ENCODE data around the gene UQCC2.

The UQCC2 gene

GRCh38 chr6:33686981-33687975 lies 24.2 kb downstream of the UQCC2 start:
- TF ChIP-seq POLR2AphosphoS5 (IDR thresholded peaks at IDR 0.05; ENCODE audit: low read depth, low read length): no peak
- no peak for TF ChIP-seq SIN3A (IDR thresholded peaks at IDR 0.05; ENCODE audit: borderline replicate concordance, insufficient read depth, low read length)
- no peak for TF ChIP-seq FOXP2 (optimal IDR thresholded peaks at IDR 0.05; ENCODE audit: borderline replicate concordance, extremely low read depth, extremely low read length, insufficient read depth)
- TF ChIP-seq, protein P1, sequence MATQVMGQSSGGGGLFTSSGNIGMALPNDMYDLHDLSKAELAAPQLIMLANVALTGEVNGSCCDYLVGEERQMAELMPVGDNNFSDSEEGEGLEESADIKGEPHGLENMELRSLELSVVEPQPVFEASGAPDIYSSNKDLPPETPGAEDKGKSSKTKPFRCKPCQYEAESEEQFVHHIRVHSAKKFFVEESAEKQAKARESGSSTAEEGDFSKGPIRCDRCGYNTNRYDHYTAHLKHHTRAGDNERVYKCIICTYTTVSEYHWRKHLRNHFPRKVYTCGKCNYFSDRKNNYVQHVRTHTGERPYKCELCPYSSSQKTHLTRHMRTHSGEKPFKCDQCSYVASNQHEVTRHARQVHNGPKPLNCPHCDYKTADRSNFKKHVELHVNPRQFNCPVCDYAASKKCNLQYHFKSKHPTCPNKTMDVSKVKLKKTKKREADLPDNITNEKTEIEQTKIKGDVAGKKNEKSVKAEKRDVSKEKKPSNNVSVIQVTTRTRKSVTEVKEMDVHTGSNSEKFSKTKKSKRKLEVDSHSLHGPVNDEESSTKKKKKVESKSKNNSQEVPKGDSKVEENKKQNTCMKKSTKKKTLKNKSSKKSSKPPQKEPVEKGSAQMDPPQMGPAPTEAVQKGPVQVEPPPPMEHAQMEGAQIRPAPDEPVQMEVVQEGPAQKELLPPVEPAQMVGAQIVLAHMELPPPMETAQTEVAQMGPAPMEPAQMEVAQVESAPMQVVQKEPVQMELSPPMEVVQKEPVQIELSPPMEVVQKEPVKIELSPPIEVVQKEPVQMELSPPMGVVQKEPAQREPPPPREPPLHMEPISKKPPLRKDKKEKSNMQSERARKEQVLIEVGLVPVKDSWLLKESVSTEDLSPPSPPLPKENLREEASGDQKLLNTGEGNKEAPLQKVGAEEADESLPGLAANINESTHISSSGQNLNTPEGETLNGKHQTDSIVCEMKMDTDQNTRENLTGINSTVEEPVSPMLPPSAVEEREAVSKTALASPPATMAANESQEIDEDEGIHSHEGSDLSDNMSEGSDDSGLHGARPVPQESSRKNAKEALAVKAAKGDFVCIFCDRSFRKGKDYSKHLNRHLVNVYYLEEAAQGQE (IDR thresholded peaks at IDR 0.05; ENCODE audit: insufficient read depth in 1 of 2, low read depth in 2 of 2, low read length in 2 of 2): no peak
- TF ChIP-seq TAF1 (IDR thresholded peaks at IDR 0.05; ENCODE audit: borderline replicate concordance, insufficient read depth, low read length): no peak

DNA sequence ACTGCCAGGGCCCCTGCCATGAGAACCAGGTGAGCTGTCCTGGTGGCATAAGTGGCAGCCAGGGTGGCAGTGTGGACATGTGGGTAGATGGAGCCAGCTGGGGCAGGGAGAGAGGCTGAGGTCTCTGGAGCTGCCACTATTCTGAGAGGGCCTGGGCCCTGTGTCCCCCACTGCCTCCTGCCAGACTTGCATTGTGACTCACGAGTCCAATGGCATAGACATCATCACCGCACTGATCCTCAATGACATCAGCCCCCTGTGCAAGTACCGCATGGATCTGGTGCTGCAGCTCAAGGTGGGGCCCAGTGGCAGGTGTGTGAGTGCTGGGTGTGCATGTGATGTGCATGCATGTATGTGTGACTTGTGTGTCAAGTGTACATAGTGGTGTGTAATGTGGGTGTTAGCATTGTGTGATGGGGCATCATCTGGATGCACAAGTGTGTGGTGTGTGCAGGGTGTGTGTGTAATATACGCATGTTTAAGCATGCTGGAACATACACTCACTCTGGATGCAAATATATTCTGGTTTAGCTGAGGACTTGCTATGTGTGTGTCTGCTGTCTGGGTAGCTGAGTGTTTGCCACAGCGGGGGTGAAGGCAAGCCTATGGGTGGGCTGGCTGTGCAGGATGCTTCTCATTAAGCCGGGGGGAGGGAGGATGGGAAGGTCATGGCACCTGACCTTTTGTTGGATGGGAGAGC lies 25.1 kb downstream of the UQCC2 start:
- no peak for TF ChIP-seq SIN3A (IDR thresholded peaks at IDR 0.05; ENCODE audit: borderline replicate concordance, insufficient read depth, low read length)

DNA sequence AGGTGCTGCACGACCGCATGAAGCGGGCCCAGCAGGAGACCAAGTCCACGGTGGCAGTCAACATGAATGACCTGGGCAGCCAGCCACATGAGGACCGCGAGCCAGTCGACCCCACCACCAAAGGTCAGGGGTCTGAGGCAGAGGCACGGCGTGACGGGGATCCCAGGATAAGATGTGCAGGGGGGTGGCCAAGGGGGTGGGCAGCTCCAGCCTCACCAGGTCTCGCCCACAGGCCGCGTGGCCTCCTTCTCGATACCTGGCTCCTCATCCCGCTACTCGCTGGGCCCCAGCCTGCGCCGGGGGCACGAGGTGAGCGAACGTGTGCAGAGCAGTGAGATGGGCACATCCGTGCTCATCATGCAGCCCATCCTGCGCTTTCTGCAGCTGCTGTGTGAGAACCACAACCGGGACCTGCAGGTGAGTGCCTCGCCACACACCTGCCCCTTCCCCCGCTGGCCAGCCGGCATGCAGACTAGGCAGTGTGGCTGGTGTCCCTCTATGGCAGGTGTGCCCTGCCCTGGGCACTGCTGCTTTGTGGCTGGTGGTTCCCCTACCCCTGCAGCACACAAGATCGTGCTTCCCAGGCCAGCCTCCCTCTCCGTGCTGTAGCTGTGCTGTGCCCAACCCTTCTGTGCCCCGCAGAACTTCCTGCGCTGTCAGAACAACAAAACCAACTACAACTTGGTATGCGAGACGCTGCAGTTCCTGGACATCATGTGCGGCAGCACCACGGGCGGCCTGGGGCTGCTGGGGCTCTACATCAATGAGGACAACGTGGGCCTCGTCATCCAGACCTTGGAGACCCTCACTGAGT lies 25.9 kb downstream of the UQCC2 start:
- TF ChIP-seq, protein P1 (IDR thresholded peaks at IDR 0.05; ENCODE audit: insufficient read depth in 1 of 2, low read depth in 2 of 2, low read length in 2 of 2): no peak
- TF ChIP-seq POLR2AphosphoS5 (IDR thresholded peaks at IDR 0.05; ENCODE audit: low read depth, low read length) (no peak), FOXP2 (optimal IDR thresholded peaks at IDR 0.05; ENCODE audit: borderline replicate concordance, extremely low read depth, extremely low read length, insufficient read depth) (no peak), SIN3A (IDR thresholded peaks at IDR 0.05; ENCODE audit: borderline replicate concordance, insufficient read depth, low read length) (no peak), TAF1 (IDR thresholded peaks at IDR 0.05; ENCODE audit: borderline replicate concordance, insufficient read depth, low read length) (no peak)

- no peak for TF ChIP-seq TAF1 (IDR thresholded peaks at IDR 0.05; ENCODE audit: borderline replicate concordance, insufficient read depth, low read length)
- TF ChIP-seq FOXP2 (optimal IDR thresholded peaks at IDR 0.05; ENCODE audit: borderline replicate concordance, extremely low read depth, extremely low read length, insufficient read depth): no peak
- TF ChIP-seq SIN3A (IDR thresholded peaks at IDR 0.05; ENCODE audit: borderline replicate concordance, insufficient read depth, low read length): no peak
Observed at GRCh38 chr6:33684983-33685382, 26.5 kb downstream of the UQCC2 start.

GRCh38 chr6:33684428-33684896 lies 27.0 kb downstream of the UQCC2 start:
- TF ChIP-seq, protein P1 (IDR thresholded peaks at IDR 0.05; ENCODE audit: insufficient read depth in 1 of 2, low read depth in 2 of 2, low read length in 2 of 2): no peak
- TF ChIP-seq POLR2AphosphoS5 (IDR thresholded peaks at IDR 0.05; ENCODE audit: low read depth, low read length): no peak
